Measurements from ENCODE around the gene LRPAP1. TPM values are rescaled to one million over a fixed set of nuclear protein-coding genes. Genes with fewer than 3 reads are reported as not detected.
"Not testable (repeated sequence)": the region's sequence is repeated elsewhere in the genome, so short reads cannot be mapped to it uniquely, and the experiment has no call there.

Gene LRPAP1
- total and polyA plus RNA-seq, 2 donors: 52.5 to 67.7 TPM

GRCh38 chr4:3462790-3463415, 69.3 kb downstream of the LRPAP1 start, which contains the start of gene DOK7:
Gene DOK7, plus strand, starts transcription at chr4:3463306. Its CDS starts 70 bp downstream, at chr4:3463376.
- WGBS: 10% methylated on average over 44 of the region's 44 CpGs

GRCh38 chr4:3462321-3462789, 69.9 kb downstream of the LRPAP1 start:
- H3K4me1 ChIP-seq (ENCODE audit: control insufficient read depth in 2 of 2, insufficient read depth in 2 of 2, low read length in 2 of 2): no peaks in the 10 kb centered on the region
- no peaks in the 10 kb centered on the region for H3K36me3 ChIP-seq (ENCODE audit: control insufficient read depth in 2 of 2, insufficient read depth in 2 of 2, low read length in 1 of 2)
- no peaks in the 10 kb centered on the region for H3K9me3 ChIP-seq (ENCODE audit: control insufficient read depth in 2 of 2, insufficient read depth in 1 of 2, low read length in 1 of 2)
- 90% methylated on average over 10 of the region's 10 CpGs for WGBS
- peaks cover 27 to 57% of the 10 kb centered on the region in 2 donors for H3K27me3 ChIP-seq (ENCODE audit: control insufficient read depth in 2 of 2, insufficient read depth in 1 of 2, low read length in 1 of 2)
- no peak for DNase-seq (ENCODE audit: low read depth in 6 of 9, low spot score in 9 of 9)
- H3K4me3 ChIP-seq (ENCODE audit: low read length in 2 of 2): no peak overlapping the region
- no peak overlapping the region for H3K27ac ChIP-seq (ENCODE audit: low read depth in 1 of 2, low read length in 1 of 2)

More at GRCh38 chr4:3462790-3463415, 69.3 kb downstream of the LRPAP1 start, which contains the start of gene DOK7:
- Histone ChIP-seq H3K27me3 (ENCODE audit: control insufficient read depth in 2 of 2, insufficient read depth in 1 of 2, low read length in 1 of 2) (peaks cover 27 to 57% of the 10 kb centered on the region in 2 donors), H3K9me3 (ENCODE audit: control insufficient read depth in 2 of 2, insufficient read depth in 1 of 2, low read length in 1 of 2) (no peaks in the 10 kb centered on the region), H3K4me3 (ENCODE audit: low read length in 2 of 2) (peak within 1 kb of the TSS in 1 of 2 donors; percentile 25), H3K36me3 (ENCODE audit: control insufficient read depth in 2 of 2, insufficient read depth in 2 of 2, low read length in 1 of 2) (no peaks in the 10 kb centered on the region), H3K27ac (ENCODE audit: low read depth in 1 of 2, low read length in 1 of 2) (no peak within 1 kb of the TSS), H3K4me1 (ENCODE audit: control insufficient read depth in 2 of 2, insufficient read depth in 2 of 2, low read length in 2 of 2) (no peaks in the 10 kb centered on the region)
- no peak for DNase-seq (ENCODE audit: low read depth in 6 of 9, low spot score in 9 of 9)

- H3K27ac ChIP-seq (ENCODE audit: low read depth in 1 of 2, low read length in 1 of 2): no peak overlapping the region
- no peaks in the 10 kb centered on the region for H3K9me3 ChIP-seq (ENCODE audit: control insufficient read depth in 2 of 2, insufficient read depth in 1 of 2, low read length in 1 of 2)
- peaks cover 27 to 56% of the 10 kb centered on the region in 2 donors for H3K27me3 ChIP-seq (ENCODE audit: control insufficient read depth in 2 of 2, insufficient read depth in 1 of 2, low read length in 1 of 2)
- no peak overlapping the region for H3K4me3 ChIP-seq (ENCODE audit: low read length in 2 of 2)
- DNase-seq (ENCODE audit: low read depth in 6 of 9, low spot score in 9 of 9): no peak
- H3K36me3 ChIP-seq (ENCODE audit: control insufficient read depth in 2 of 2, insufficient read depth in 2 of 2, low read length in 1 of 2): no peaks in the 10 kb centered on the region
- H3K4me1 ChIP-seq (ENCODE audit: control insufficient read depth in 2 of 2, insufficient read depth in 2 of 2, low read length in 2 of 2): no peaks in the 10 kb centered on the region
- 92% methylated on average over 25 of the region's 25 CpGs for WGBS
Observed at GRCh38 chr4:3461515-3462291, 70.5 kb downstream of the LRPAP1 start.

- Histone ChIP-seq H3K27me3 (ENCODE audit: control insufficient read depth in 2 of 2, insufficient read depth in 1 of 2, low read length in 1 of 2) (peaks cover 25 to 50% of the 10 kb centered on the region in 2 donors), H3K27ac (ENCODE audit: low read depth in 1 of 2, low read length in 1 of 2) (no peak overlapping the region), H3K4me3 (ENCODE audit: low read length in 2 of 2) (no peak overlapping the region), H3K36me3 (ENCODE audit: control insufficient read depth in 2 of 2, insufficient read depth in 2 of 2, low read length in 1 of 2) (no peaks in the 10 kb centered on the region), H3K4me1 (ENCODE audit: control insufficient read depth in 2 of 2, insufficient read depth in 2 of 2, low read length in 2 of 2) (no peaks in the 10 kb centered on the region), H3K9me3 (ENCODE audit: control insufficient read depth in 2 of 2, insufficient read depth in 1 of 2, low read length in 1 of 2) (no peaks in the 10 kb centered on the region)
- 92% methylated on average over 5 of the region's 5 CpGs for WGBS
- DNase-seq (ENCODE audit: low read depth in 6 of 9, low spot score in 9 of 9): no peak
Observed at GRCh38 chr4:3460926-3461325, 71.3 kb downstream of the LRPAP1 start.

- not testable (repeated sequence) for DNase-seq (ENCODE audit: low read depth in 6 of 9, low spot score in 9 of 9); H3K36me3 ChIP-seq (ENCODE audit: control insufficient read depth in 2 of 2, insufficient read depth in 2 of 2, low read length in 1 of 2); H3K27ac ChIP-seq (ENCODE audit: low read depth in 1 of 2, low read length in 1 of 2); H3K4me1 ChIP-seq (ENCODE audit: control insufficient read depth in 2 of 2, insufficient read depth in 2 of 2, low read length in 2 of 2); H3K9me3 ChIP-seq (ENCODE audit: control insufficient read depth in 2 of 2, insufficient read depth in 1 of 2, low read length in 1 of 2); H3K4me3 ChIP-seq (ENCODE audit: low read length in 2 of 2)
- WGBS: 94% methylated on average over 5 of the region's 5 CpGs
- peaks cover 21 to 33% of the 10 kb centered on the region in 2 donors for H3K27me3 ChIP-seq (ENCODE audit: control insufficient read depth in 2 of 2, insufficient read depth in 1 of 2, low read length in 1 of 2)
Observed at GRCh38 chr4:3459156-3459555, 73.1 kb downstream of the LRPAP1 start.

- peaks cover 15 to 25% of the 10 kb centered on the region in 2 donors for H3K27me3 ChIP-seq (ENCODE audit: control insufficient read depth in 2 of 2, insufficient read depth in 1 of 2, low read length in 1 of 2)
- no peaks in the 10 kb centered on the region for H3K4me1 ChIP-seq (ENCODE audit: control insufficient read depth in 2 of 2, insufficient read depth in 2 of 2, low read length in 2 of 2)
- no peak overlapping the region for H3K27ac ChIP-seq (ENCODE audit: low read depth in 1 of 2, low read length in 1 of 2)
- H3K36me3 ChIP-seq (ENCODE audit: control insufficient read depth in 2 of 2, insufficient read depth in 2 of 2, low read length in 1 of 2): no peaks in the 10 kb centered on the region
- H3K9me3 ChIP-seq (ENCODE audit: control insufficient read depth in 2 of 2, insufficient read depth in 1 of 2, low read length in 1 of 2): peaks cover 0 to 2% of the 10 kb centered on the region in 2 donors
- WGBS: 89% methylated on average over 6 of the region's 6 CpGs
- no peak overlapping the region for H3K4me3 ChIP-seq (ENCODE audit: low read length in 2 of 2)
- no peak for DNase-seq (ENCODE audit: low read depth in 6 of 9, low spot score in 9 of 9)
Observed at GRCh38 chr4:3458371-3458770, 73.9 kb downstream of the LRPAP1 start.

GRCh38 chr4:3455596-3455995, 76.6 kb downstream of the LRPAP1 start:
- not testable (repeated sequence) for H3K4me1 ChIP-seq (ENCODE audit: control insufficient read depth in 2 of 2, insufficient read depth in 2 of 2, low read length in 2 of 2); H3K27ac ChIP-seq (ENCODE audit: low read depth in 1 of 2, low read length in 1 of 2); H3K9me3 ChIP-seq (ENCODE audit: control insufficient read depth in 2 of 2, insufficient read depth in 1 of 2, low read length in 1 of 2); H3K27me3 ChIP-seq (ENCODE audit: control insufficient read depth in 2 of 2, insufficient read depth in 1 of 2, low read length in 1 of 2); DNase-seq (ENCODE audit: low read depth in 6 of 9, low spot score in 9 of 9); H3K4me3 ChIP-seq (ENCODE audit: low read length in 2 of 2); H3K36me3 ChIP-seq (ENCODE audit: control insufficient read depth in 2 of 2, insufficient read depth in 2 of 2, low read length in 1 of 2)
- 92% methylated on average over 3 of the region's 3 CpGs for WGBS

Data from thymus (tissue), 11 donors.